Measurements from ENCODE around the gene YY2.

Gene YY2

GRCh38 chrX:21831496-21831895 is 24.3 kb upstream of the YY2 start:
- Histone ChIP-seq H3K9me2 (replicated peaks; ENCODE audit: low read depth, low read length) (no peaks in the 10 kb centered on the region), H3K27me3 (ENCODE audit: insufficient read depth, low read length, poor library complexity, severe bottlenecking) (no peaks in the 10 kb centered on the region), H3K4me1 (ENCODE audit: insufficient read depth, low read length, poor library complexity, severe bottlenecking) (no peaks in the 10 kb centered on the region), H3K4me3 (ENCODE audit: low read length, poor library complexity, severe bottlenecking) (no peak overlapping the region), H3K4me2 (ENCODE audit: low read depth, low read length, poor library complexity, severe bottlenecking) (no peak overlapping the region), H3K9ac (ENCODE audit: low read depth, low read length, poor library complexity, severe bottlenecking) (no peak overlapping the region), H4K20me1 (ENCODE audit: insufficient read depth, low read length, poor library complexity, severe bottlenecking) (no peaks in the 10 kb centered on the region), H3K79me2 (ENCODE audit: insufficient read depth, low read length) (no peaks in the 10 kb centered on the region), H2AFZ (ENCODE audit: low read length) (no peak overlapping the region), H3F3A (ENCODE audit: low read depth) (no peaks in the 10 kb centered on the region), H3K9me3 (ENCODE audit: insufficient read depth, low read depth, low read length) (no peaks in the 10 kb centered on the region), H3K36me3 (ENCODE audit: insufficient read depth, low read length) (no peaks in the 10 kb centered on the region)
- TF ChIP-seq EZH2phosphoT487 (IDR thresholded peaks at IDR 0.05; ENCODE audit: borderline replicate concordance) (no peak), CTCF (conservative IDR thresholded peaks at IDR 0.05; ENCODE audit: low read length) (no peak)

GRCh38 chrX:21837056-21837455 is 18.7 kb upstream of the YY2 start:
- TF ChIP-seq CTCF (conservative IDR thresholded peaks at IDR 0.05; ENCODE audit: low read length) (no peak), EZH2phosphoT487 (IDR thresholded peaks at IDR 0.05; ENCODE audit: borderline replicate concordance) (no peak)
- Histone ChIP-seq H3K4me3 (ENCODE audit: low read length, poor library complexity, severe bottlenecking) (no peak overlapping the region), H4K20me1 (ENCODE audit: insufficient read depth, low read length, poor library complexity, severe bottlenecking) (no peaks in the 10 kb centered on the region), H3K36me3 (ENCODE audit: insufficient read depth, low read length) (no peaks in the 10 kb centered on the region), H3F3A (ENCODE audit: low read depth) (no peaks in the 10 kb centered on the region), H3K27me3 (ENCODE audit: insufficient read depth, low read length, poor library complexity, severe bottlenecking) (no peaks in the 10 kb centered on the region), H2AFZ (ENCODE audit: low read length) (peak overlapping the region; percentile 43; the same call in 1 of the 2 replicates), H3K4me1 (ENCODE audit: insufficient read depth, low read length, poor library complexity, severe bottlenecking) (no peaks in the 10 kb centered on the region), H3K9me2 (replicated peaks; ENCODE audit: low read depth, low read length) (no peaks in the 10 kb centered on the region), H3K79me2 (ENCODE audit: insufficient read depth, low read length) (peaks cover 15% of the 10 kb centered on the region), H3K9ac (ENCODE audit: low read depth, low read length, poor library complexity, severe bottlenecking) (no peak overlapping the region), H3K4me2 (ENCODE audit: low read depth, low read length, poor library complexity, severe bottlenecking) (no peak overlapping the region), H3K9me3 (ENCODE audit: insufficient read depth, low read depth, low read length) (no peaks in the 10 kb centered on the region)

- H3F3A ChIP-seq (ENCODE audit: low read depth), result no peaks in the 10 kb centered on the region
- no peaks in the 10 kb centered on the region for H3K9me2 ChIP-seq (replicated peaks; ENCODE audit: low read depth, low read length)
- H3K79me2 ChIP-seq (ENCODE audit: insufficient read depth, low read length), result peaks cover 15% of the 10 kb centered on the region
- no peaks in the 10 kb centered on the region for H3K27me3 ChIP-seq (ENCODE audit: insufficient read depth, low read length, poor library complexity, severe bottlenecking)
- no peaks in the 10 kb centered on the region for H4K20me1 ChIP-seq (ENCODE audit: insufficient read depth, low read length, poor library complexity, severe bottlenecking)
- no peaks in the 10 kb centered on the region for H3K9me3 ChIP-seq (ENCODE audit: insufficient read depth, low read depth, low read length)
- H3K4me3 ChIP-seq (ENCODE audit: low read length, poor library complexity, severe bottlenecking), result peak overlapping the region; percentile 83
- peak overlapping the region; percentile 87 for H2AFZ ChIP-seq (ENCODE audit: low read length)
- H3K36me3 ChIP-seq (ENCODE audit: insufficient read depth, low read length), result no peaks in the 10 kb centered on the region
- H3K4me2 ChIP-seq (ENCODE audit: low read depth, low read length, poor library complexity, severe bottlenecking), result peak overlapping the region; percentile 48
- H3K9ac ChIP-seq (ENCODE audit: low read depth, low read length, poor library complexity, severe bottlenecking), result peak overlapping the region; percentile 86
- no peak for TF ChIP-seq EZH2phosphoT487 (IDR thresholded peaks at IDR 0.05; ENCODE audit: borderline replicate concordance)
- TF ChIP-seq CTCF (conservative IDR thresholded peaks at IDR 0.05; ENCODE audit: low read length), result no peak
- H3K4me1 ChIP-seq (ENCODE audit: insufficient read depth, low read length, poor library complexity, severe bottlenecking), result no peaks in the 10 kb centered on the region
Observed at GRCh38 chrX:21838937-21839333, 16.9 kb upstream of the YY2 start.
